ENCODE measurements around the gene ABCC2. TPM values are rescaled to one million over a fixed set of nuclear protein-coding genes. Genes with fewer than 3 reads are reported as not detected.

The ABCC2 gene
- total and polyA plus RNA-seq, 2 donors (not counting 1 experiment from before 2014, with no cell fraction given), result 4.2 to 7.0 TPM

- no peaks in the 10 kb centered on the region for H4K20me1 ChIP-seq (ENCODE audit: control insufficient read depth, insufficient read depth, low read length, poor library complexity, severe bottlenecking)
- H3K4me3 ChIP-seq (ENCODE audit: control extremely low read depth in 1 of 5, extremely low read depth in 1 of 5, insufficient read depth in 1 of 5, low read depth in 2 of 5, low read length in 4 of 5), result no peak overlapping the region
- Mint-ChIP-seq H3K4me1 (peaks cover 2% of the 10 kb centered on the region), H3K4me3 (no peak overlapping the region), H3K9me3 (ENCODE audit: insufficient read depth) (no peaks in the 10 kb centered on the region), H3K27me3 (no peaks in the 10 kb centered on the region), H3K27ac (no peak overlapping the region)
- DNase-seq (no peak), ATAC-seq (ENCODE audit: low read depth) (no peak)
- H3K4me2 ChIP-seq (replicated peaks; ENCODE audit: low read depth, low read length, poor library complexity, severe bottlenecking), result no peak overlapping the region
- no peak overlapping the region for H3K27ac ChIP-seq (ENCODE audit: low read length in 2 of 2)
- no peak overlapping the region for H3K9ac ChIP-seq (ENCODE audit: low read length)
- CTCF ChIA-PET, result no interaction called here
- no peaks in the 10 kb centered on the region for H3K79me2 ChIP-seq (ENCODE audit: control insufficient read depth, insufficient read depth, low read length)
- POLR2A ChIA-PET, result no interaction called here
- intact Hi-C loops (cut with micrococcal nuclease), result no loop called here
- no peak overlapping the region for H2AFZ ChIP-seq (ENCODE audit: insufficient read depth, low read depth, low read length, poor library complexity, severe bottlenecking)
- H3K9me3 ChIP-seq (ENCODE audit: control extremely low read depth in 1 of 3, control insufficient read depth in 2 of 3, insufficient read depth in 1 of 3, low read length in 2 of 3), result no peaks in the 10 kb centered on the region
- no peaks in the 10 kb centered on the region for H3K27me3 ChIP-seq (replicated peaks in 1 of 4; ENCODE audit: control extremely low read depth in 1 of 4, control insufficient read depth in 3 of 4, insufficient read depth in 4 of 4, low read length in 3 of 4)
- H3K4me1 ChIP-seq (ENCODE audit: control insufficient read depth in 2 of 2, insufficient read depth in 2 of 2, low read length in 2 of 2), result no peaks in the 10 kb centered on the region
- WGBS (ENCODE audit: insufficient coverage), result 93% methylated on average over 2 of the region's 2 CpGs
- TF ChIP-seq, protein P1, sequence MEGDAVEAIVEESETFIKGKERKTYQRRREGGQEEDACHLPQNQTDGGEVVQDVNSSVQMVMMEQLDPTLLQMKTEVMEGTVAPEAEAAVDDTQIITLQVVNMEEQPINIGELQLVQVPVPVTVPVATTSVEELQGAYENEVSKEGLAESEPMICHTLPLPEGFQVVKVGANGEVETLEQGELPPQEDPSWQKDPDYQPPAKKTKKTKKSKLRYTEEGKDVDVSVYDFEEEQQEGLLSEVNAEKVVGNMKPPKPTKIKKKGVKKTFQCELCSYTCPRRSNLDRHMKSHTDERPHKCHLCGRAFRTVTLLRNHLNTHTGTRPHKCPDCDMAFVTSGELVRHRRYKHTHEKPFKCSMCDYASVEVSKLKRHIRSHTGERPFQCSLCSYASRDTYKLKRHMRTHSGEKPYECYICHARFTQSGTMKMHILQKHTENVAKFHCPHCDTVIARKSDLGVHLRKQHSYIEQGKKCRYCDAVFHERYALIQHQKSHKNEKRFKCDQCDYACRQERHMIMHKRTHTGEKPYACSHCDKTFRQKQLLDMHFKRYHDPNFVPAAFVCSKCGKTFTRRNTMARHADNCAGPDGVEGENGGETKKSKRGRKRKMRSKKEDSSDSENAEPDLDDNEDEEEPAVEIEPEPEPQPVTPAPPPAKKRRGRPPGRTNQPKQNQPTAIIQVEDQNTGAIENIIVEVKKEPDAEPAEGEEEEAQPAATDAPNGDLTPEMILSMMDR (IDR thresholded peaks at IDR 0.05), result no peak
- TF ChIP-seq EZH2 (IDR thresholded peaks at IDR 0.05; ENCODE audit: borderline replicate concordance, insufficient read depth, low read depth, low read length, poor library complexity, severe bottlenecking), result no peak
- H3K36me3 ChIP-seq (replicated peaks in 1 of 2; ENCODE audit: control extremely low read depth in 1 of 2, control insufficient read depth in 1 of 2, extremely low read depth in 1 of 2, insufficient read depth in 2 of 2, low read length in 1 of 2), result peaks cover 0 to 2% of the 10 kb centered on the region in 2 experiments
Measured at GRCh38 chr10:99768556-99768955, 13.9 kb upstream of the ABCC2 start.

GRCh38 chr10:99769706-99770105 lies 12.7 kb upstream of the ABCC2 start:
- Histone ChIP-seq H3K9ac (ENCODE audit: low read length) (no peak overlapping the region), H3K27me3 (replicated peaks in 1 of 4; ENCODE audit: control extremely low read depth in 1 of 4, control insufficient read depth in 3 of 4, insufficient read depth in 4 of 4, low read length in 3 of 4) (no peaks in the 10 kb centered on the region), H3K9me3 (ENCODE audit: control extremely low read depth in 1 of 3, control insufficient read depth in 2 of 3, insufficient read depth in 1 of 3, low read length in 2 of 3) (no peaks in the 10 kb centered on the region), H3K79me2 (ENCODE audit: control insufficient read depth, insufficient read depth, low read length) (no peaks in the 10 kb centered on the region), H3K4me1 (ENCODE audit: control insufficient read depth in 2 of 2, insufficient read depth in 2 of 2, low read length in 2 of 2) (no peaks in the 10 kb centered on the region), H3K4me2 (replicated peaks; ENCODE audit: low read depth, low read length, poor library complexity, severe bottlenecking) (no peak overlapping the region), H2AFZ (ENCODE audit: insufficient read depth, low read depth, low read length, poor library complexity, severe bottlenecking) (no peak overlapping the region), H3K27ac (ENCODE audit: low read length in 2 of 2) (no peak overlapping the region), H4K20me1 (ENCODE audit: control insufficient read depth, insufficient read depth, low read length, poor library complexity, severe bottlenecking) (no peaks in the 10 kb centered on the region), H3K4me3 (ENCODE audit: control extremely low read depth in 1 of 5, extremely low read depth in 1 of 5, insufficient read depth in 1 of 5, low read depth in 2 of 5, low read length in 4 of 5) (no peak overlapping the region), H3K36me3 (replicated peaks in 1 of 2; ENCODE audit: control extremely low read depth in 1 of 2, control insufficient read depth in 1 of 2, extremely low read depth in 1 of 2, insufficient read depth in 2 of 2, low read length in 1 of 2) (no peaks in the 10 kb centered on the region)
- intact Hi-C loops (cut with micrococcal nuclease), result no loop called here
- TF ChIP-seq, protein P1 (IDR thresholded peaks at IDR 0.05), result no peak
- no peak for TF ChIP-seq EZH2 (IDR thresholded peaks at IDR 0.05; ENCODE audit: borderline replicate concordance, insufficient read depth, low read depth, low read length, poor library complexity, severe bottlenecking)
- DNase-seq (no peak), ATAC-seq (ENCODE audit: low read depth) (no peak)
- Mint-ChIP-seq H3K9me3 (ENCODE audit: insufficient read depth) (no peaks in the 10 kb centered on the region), H3K4me1 (no peaks in the 10 kb centered on the region), H3K4me3 (no peak overlapping the region), H3K27ac (no peak overlapping the region), H3K27me3 (no peaks in the 10 kb centered on the region)
- 58% methylated on average over 2 of the region's 5 CpGs for WGBS (ENCODE audit: insufficient coverage)
- ChIA-PET POLR2A (no interaction called here), CTCF (no interaction called here)
